DND-41 (cell line): ENCODE results near the gene GTF3C5.

Source experiments
- CTCF ChIP-seq: IDR thresholded peaks from 2 replicates; pipeline ENCODE4 v1.5.1; 2012; ENCODE audit warnings: borderline replicate concordance, low read length, moderate library complexity, mild to moderate bottlenecking; ENCODE audit not compliant: poor library complexity, severe bottlenecking; ENCODE audit errors: extremely low read depth
- EZH2 ChIP-seq: IDR thresholded peaks from 3 replicates; pipeline ENCODE4 v1.6.1; 2012; ENCODE audit warnings: borderline replicate concordance, low read depth, mild to moderate bottlenecking, moderate library complexity, low read length, inconsistent platforms; ENCODE audit not compliant: severe bottlenecking

GRCh38 chr9:132990781-132991180 lies 40.0 kb upstream of the GTF3C5 start:
- TF ChIP-seq CTCF: no peak
- no peak for TF ChIP-seq EZH2
